Coronary artery (tissue), 2 donors: ENCODE measurements around the gene PWWP2B.
"Not testable (repeated sequence)": the region's sequence is repeated elsewhere in the genome, so short reads cannot be mapped to it uniquely, and the experiment has no call there.

Experiments
- DNase-seq: peaks from one replicate; pipeline ENCODE4 v3.0.0-alpha.2; 2017; ENCODE audit warnings: low spot score
- H3K27ac ChIP-seq, 2 donors: fragments of 200-600 bp; sonication (generic); one replicate each; pipeline ENCODE4 v1.5.1; 2016 to 2019
- H3K4me3 ChIP-seq: fragments of 200-600 bp; sonication (generic); 2 replicates; pipeline ENCODE4 v1.5.1; 2016; ENCODE audit warnings: mild to moderate bottlenecking, moderate library complexity
- CTCF ChIP-seq: fragments of 200-600 bp; sonication (generic); IDR thresholded peaks from one replicate; pipeline ENCODE4 v1.5.1; 2019; ENCODE audit warnings: antibody characterized with exemption

Gene PWWP2B

GRCh38 chr10:132374612-132375011 lies 22.4 kb upstream of the PWWP2B start:
- Histone ChIP-seq H3K27ac (no peak overlapping the region), H3K4me3 (no peak overlapping the region)
- no peak for TF ChIP-seq CTCF
- DNase-seq: no peak

- no peak overlapping the region for H3K27ac ChIP-seq
- TF ChIP-seq CTCF: no peak
- no peak for DNase-seq
- no peak overlapping the region for H3K4me3 ChIP-seq
Observed at GRCh38 chr10:132375116-132375794, 21.7 kb upstream of the PWWP2B start.

GRCh38 chr10:132375795-132376297 lies 21.2 kb upstream of the PWWP2B start:
- no peak for TF ChIP-seq CTCF
- no peak for DNase-seq
- Histone ChIP-seq H3K27ac (no peak overlapping the region), H3K4me3 (no peak overlapping the region)

GRCh38 chr10:132376394-132376851 lies 20.6 kb upstream of the PWWP2B start:
- no peak for DNase-seq
- no peak for TF ChIP-seq CTCF
- Histone ChIP-seq H3K4me3 (no peak overlapping the region), H3K27ac (no peak overlapping the region)

GRCh38 chr10:132377326-132377725 lies 19.7 kb upstream of the PWWP2B start:
- Histone ChIP-seq H3K4me3 (no peak overlapping the region), H3K27ac (no peak overlapping the region)
- no peak for TF ChIP-seq CTCF
- DNase-seq: no peak

- H3K4me3 ChIP-seq, H3K27ac ChIP-seq, DNase-seq: not testable (repeated sequence)
Observed at GRCh38 chr10:132379026-132379425, 18.0 kb upstream of the PWWP2B start.

GRCh38 chr10:132380986-132381385 lies 16.0 kb upstream of the PWWP2B start:
- H3K4me3 ChIP-seq, DNase-seq, H3K27ac ChIP-seq: not testable (repeated sequence)

GRCh38 chr10:132381741-132382140 lies 15.3 kb upstream of the PWWP2B start:
- Histone ChIP-seq H3K4me3 (no peak overlapping the region), H3K27ac (no peak overlapping the region)
- no peak for TF ChIP-seq CTCF
- no peak for DNase-seq
